GM19467 (cell line): ENCODE results near the gene SLC39A5.
"Not testable (repeated sequence)": the region's sequence is repeated elsewhere in the genome, so short reads cannot be mapped to it uniquely, and the experiment has no call there.

Experiments
- ATAC-seq: cut with Tn5 transposase; IDR thresholded peaks from one replicate; pipeline ENCODE4 v1.9.1; 2021; ENCODE audit warnings: mild to moderate bottlenecking, moderate library complexity; ENCODE audit not compliant: unreplicated experiment

SLC39A5 gene

GRCh38 chr12:56243731-56244181 is 13.9 kb downstream of the SLC39A5 start:
- ATAC-seq, result no peak

DNA sequence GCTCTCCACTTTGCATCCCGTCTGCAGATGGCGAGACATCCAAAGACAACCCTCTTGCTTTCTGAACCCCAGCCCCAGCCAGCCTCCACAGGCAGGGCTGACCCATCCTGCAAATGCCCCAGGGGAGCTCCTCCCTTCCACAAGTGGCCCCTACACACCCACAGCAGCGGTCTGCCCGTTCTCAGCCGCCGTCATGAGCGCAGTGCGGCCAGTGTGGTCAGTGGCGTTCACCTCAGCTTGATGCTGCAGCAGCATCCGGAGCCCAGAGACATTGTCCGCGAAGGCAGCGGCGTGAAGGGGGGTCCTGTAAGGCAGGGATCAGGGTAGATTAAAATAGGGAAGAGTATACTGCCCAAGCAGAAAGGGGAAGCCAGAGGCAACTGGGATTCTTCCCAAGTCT is 14.6 kb downstream of the SLC39A5 start:
- ATAC-seq, result no peak

DNA sequence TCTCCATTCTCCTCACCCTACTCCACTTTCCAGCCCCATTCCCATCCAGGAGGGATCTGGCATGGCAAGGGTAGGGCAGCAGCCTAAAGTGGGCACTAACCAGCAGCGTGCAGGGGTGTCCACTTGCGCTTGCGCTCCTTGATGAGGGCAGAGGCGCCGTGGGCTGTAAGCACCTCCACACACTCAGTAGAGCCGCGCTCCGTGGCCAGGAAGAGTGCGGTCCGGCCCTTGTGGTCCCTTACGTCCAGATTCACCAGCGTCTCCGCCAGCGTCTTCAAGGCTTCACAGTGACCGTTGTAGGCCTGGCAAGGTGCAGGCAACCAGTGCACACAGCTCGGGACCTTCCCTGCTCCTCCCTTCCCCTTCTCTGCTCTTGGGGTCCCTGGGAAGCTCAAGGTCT is 18.1 kb downstream of the SLC39A5 start:
- no peak for ATAC-seq

DNA sequence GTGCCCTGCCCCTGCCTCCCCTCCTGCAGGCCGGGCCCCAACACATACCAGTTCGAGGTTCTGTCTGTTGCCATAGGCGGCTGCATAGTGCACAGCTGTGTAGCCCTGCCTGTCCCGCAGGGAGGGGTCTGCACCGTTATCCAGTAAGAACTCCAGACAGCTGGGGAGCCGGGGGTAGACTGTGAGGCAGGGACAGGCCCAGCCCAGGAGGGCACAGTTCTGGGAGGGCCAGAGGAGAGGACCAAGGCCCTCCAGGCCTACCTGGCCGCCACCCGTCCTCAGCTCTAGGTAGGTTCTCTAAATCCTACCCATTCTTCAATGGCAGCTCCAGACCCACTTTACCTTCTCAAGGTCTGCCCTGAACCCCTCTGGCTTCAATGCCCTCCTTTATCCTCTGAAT is 18.9 kb downstream of the SLC39A5 start:
- no peak for ATAC-seq

DNA sequence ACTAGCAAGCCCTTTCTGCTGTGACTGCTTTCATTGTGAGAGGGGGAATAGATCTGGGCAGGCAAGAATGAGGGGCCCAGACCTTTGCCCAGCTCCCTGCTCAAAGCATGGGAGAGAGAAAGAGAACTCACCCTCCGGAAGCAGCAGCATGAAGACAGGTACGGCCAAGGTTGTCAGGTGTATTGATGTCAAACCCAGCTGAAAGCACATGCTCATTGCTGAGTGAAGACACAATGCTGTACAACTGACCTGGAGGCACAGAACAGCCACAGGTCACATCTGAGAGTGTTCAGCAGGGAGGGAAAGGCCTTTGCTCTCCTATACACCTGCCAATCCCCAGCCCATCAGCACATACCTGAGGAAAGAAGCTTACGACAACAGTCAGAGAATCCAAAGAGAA is 22.8 kb downstream of the SLC39A5 start:
- ATAC-seq, result no peak

GRCh38 chr12:56253091-56253490 is 23.2 kb downstream of the SLC39A5 start:
- ATAC-seq, result no peak

DNA sequence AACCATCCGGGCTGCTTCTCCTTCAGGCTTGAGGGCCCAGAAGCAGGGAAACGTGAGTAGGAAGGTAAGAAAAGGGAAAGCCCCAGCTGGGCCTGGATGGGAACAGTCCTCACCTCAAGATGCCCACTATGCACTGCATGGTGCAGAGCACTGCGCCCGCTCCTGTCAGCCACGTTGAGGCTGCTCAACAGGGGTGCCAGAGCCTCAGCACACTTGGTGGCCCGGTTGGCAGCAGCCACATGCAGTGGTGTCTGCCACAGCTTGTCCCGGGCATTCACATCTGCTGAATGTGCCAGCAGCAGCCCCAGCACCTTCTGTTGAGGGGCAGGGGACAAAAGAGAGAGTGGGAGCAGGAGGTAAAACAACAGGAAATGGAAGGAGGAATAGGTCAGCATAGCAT is 25.8 kb downstream of the SLC39A5 start:
- ATAC-seq, result no peak

- no peak for ATAC-seq
Observed at GRCh38 chr12:56256326-56256960, 26.6 kb downstream of the SLC39A5 start.

GRCh38 chr12:56257071-56257470 is 27.2 kb downstream of the SLC39A5 start:
- ATAC-seq, result no peak

DNA sequence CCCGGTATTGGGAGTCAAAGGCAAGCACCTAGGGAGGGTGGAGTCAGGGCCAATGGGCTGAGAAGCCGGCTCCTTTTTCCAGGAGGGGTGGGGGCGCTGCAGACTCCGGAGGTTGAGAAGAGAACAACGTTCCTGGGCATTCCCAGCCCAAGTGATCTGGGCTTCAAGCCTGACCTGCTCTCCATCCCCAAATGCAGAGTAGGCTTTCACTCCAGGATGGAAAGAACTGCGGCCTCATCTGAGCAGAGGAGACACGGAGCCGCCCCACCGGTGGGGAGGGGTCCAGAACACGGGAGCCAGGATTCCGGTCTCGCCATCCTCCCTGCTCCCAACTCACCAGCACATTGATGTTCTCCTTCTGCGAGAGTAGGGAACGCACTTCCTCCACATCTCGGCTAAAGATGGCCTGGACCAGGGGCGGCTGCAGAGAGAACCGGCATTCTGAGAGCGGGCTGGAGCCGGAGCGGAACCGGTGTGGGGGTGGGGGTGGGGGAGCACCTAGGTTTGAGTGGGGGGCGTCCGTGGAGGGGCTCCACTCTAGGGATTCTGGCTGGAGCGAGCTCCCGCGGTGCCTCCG is 27.7 kb downstream of the SLC39A5 start:
- ATAC-seq, result no peak

GRCh38 chr12:56258068-56258819 is 28.4 kb downstream of the SLC39A5 start, which contains the start of gene ANKRD52:
TSS of gene ANKRD52 (minus strand) at chr12:56258384. CDS start at chr12:56258269, 115 bp downstream.
- ATAC-seq, result peak; percentile 90

- ATAC-seq, result no peak
Observed at GRCh38 chr12:56258820-56259183, 29.0 kb downstream of the SLC39A5 start.

- ATAC-seq, result no peak
Observed at GRCh38 chr12:56260380-56260779, 30.5 kb downstream of the SLC39A5 start.

DNA sequence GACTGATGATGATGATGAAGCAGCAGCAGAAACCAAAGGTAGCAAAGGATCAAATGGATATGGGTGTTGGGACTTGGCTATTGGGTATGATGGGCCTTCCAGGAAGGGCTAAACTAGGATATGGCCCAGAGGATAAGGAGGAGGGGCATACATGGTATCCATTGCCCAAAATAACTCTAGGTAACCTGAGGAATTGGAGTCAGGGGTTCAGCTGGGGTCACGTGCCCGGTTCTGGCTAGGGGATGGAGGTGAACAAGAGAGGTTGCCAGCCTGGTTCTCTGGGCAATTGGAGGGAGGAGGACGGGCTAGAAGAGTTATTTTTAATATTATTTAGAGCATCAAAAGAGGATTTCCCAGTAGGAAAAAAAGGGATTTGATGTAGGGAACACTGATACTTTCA is 31.1 kb downstream of the SLC39A5 start:
- ATAC-seq, result no peak

- no peak for ATAC-seq
Observed at GRCh38 chr12:56261503-56262232, 31.8 kb downstream of the SLC39A5 start.

- not testable (repeated sequence) for ATAC-seq
Observed at GRCh38 chr12:56262955-56263354, 33.1 kb downstream of the SLC39A5 start.

GRCh38 chr12:56266068-56266692 is 36.3 kb downstream of the SLC39A5 start:
- ATAC-seq, result not testable (repeated sequence)

DNA sequence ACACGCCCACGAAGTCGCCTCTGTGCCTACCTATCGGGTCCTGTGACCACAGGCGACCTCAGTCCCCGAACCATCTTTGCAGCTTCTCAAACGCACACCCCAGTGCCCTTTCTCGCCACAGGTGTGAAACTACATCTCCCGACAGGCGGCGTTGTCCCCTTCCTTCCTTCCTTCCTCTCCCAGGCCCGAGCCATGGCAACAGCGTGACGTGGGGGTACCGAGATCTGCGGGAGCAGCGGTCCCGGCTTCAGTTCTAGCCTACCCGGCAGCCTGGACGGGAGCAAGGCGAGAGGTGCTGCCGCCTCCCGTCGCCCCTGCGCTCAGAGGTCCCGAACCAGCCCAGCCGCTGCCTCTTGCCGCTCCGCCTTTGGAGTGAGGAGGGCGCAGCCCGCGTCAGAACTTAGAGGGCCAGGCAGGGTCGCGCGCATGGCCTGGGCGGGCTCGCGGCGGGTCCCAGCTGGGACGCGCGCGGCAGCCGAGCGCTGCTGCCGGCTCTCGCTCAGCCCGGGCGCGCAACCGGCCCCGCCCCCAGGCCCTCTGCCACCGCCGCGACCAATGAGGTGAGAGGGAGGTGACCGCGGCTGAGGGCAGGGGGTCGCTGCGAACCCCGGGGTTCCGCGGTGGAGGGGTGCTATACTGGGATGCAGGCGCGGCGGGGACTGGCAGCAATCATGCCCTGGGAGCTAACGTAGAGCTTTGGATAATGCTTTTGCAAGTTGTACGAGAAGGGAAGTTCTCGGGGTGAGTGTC is 37.0 kb downstream of the SLC39A5 start, which contains the start of gene COQ10A:
COQ10A (plus strand) TSS at position 250 of the 750 bp plus-strand sequence; CDS start at position 427, 177 bp downstream.
- ATAC-seq, result peak; percentile 81

DNA sequence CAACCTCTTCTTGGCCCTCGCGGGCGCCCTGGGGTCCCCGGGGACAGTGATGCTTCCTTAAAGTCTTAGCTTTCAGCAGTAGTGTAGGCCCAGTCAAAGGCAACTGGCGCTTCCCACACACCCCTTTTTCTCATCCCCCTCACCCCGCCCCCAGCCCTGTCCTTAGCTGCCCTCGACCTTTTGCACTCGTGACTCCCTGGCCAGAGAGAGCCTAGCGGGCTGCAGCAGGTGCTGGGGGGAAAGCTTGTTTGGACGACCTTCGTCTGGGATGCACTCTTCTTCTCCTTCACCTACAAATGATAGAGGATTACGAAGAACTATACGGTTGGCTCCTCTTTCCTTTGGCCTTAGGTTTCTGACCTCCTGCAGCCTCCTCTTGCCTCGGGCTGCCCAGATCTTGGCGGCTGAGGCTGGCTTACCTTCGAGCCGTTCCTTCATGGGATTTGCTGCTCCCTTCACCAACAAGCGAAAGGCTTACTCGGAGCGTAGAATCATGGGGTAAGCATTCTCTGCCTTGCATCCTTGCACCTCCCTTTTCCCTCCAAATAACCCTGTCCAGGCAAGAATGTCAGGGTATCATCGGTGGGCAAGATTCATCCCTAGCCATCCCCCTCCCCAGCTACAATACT is 37.7 kb downstream of the SLC39A5 start:
- ATAC-seq, result peak; percentile 10

DNA sequence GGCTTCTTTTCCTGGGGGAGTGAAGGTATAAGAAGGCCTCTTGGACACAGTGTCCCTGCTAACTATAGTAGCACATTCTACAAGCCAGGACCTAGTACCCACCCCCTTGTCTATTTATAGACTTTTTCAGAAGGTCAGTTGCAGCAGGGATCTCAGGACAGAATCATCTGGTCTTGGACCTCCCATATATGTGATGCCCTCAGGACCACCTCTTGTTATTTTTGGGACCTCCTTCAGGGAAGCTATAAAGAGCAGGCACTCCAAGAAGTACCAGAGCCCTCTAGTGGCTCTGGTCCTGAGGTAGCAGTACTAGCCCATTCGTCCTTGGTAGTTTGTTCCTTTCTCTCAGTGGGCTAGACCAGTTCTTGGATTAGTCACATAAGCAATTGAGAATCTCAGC is 41.2 kb downstream of the SLC39A5 start:
- no peak for ATAC-seq
